Measurements from ENCODE around the gene PLCB2. TPM values are rescaled to one million over a fixed set of nuclear protein-coding genes. Genes with fewer than 3 reads are reported as not detected.
A peak's percentile ranks its signal among the peaks of the same experiment; 100 is the strongest.

The PLCB2 gene
- total RNA-seq, result 4.1 TPM

GRCh38 chr15:40307421-40308211, at the start of gene PLCB2:
TSS of gene PLCB2 (minus strand) at chr15:40307935. CDS start at chr15:40307672, 263 bp downstream.
- DNase-seq (ENCODE audit: low spot score in 2 of 2) (no peak), FAIRE-seq (no peak)

GRCh38 chr15:40357246-40357645, 49.5 kb upstream of the PLCB2 start:
- DNase-seq (ENCODE audit: low spot score in 2 of 2), result no peak
- no peak for FAIRE-seq

DNA sequence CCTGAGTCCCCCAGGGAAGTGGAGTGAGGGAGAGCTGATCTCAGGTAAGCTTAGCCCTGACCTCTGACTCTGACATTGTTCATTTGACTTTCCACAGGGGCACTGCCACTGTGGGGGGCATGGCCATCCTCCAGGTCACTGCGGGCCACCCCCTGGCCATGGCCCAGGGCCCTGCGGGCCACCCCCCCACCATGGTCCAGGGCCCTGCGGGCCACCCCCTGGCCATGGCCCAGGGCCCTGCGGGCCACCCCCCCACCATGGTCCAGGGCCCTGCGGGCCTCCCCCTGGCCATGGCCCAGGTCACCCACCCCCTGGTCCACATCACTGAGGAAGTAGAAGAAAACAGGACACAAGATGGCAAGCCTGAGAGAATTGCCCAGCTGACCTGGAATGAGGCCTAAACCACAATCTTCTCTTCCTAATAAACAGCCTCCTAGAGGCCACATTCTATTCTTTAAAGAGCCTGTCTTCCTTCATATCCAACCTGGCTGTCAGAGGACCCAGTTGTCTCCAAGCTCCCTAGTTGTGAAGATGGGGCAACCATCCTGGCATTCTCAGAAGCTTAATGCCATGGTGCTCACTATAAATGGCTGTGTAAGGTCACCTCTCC, 48.3 kb upstream of the PLCB2 start:
- DNase-seq (ENCODE audit: low spot score in 2 of 2) (no peak), FAIRE-seq (no peak)

DNA sequence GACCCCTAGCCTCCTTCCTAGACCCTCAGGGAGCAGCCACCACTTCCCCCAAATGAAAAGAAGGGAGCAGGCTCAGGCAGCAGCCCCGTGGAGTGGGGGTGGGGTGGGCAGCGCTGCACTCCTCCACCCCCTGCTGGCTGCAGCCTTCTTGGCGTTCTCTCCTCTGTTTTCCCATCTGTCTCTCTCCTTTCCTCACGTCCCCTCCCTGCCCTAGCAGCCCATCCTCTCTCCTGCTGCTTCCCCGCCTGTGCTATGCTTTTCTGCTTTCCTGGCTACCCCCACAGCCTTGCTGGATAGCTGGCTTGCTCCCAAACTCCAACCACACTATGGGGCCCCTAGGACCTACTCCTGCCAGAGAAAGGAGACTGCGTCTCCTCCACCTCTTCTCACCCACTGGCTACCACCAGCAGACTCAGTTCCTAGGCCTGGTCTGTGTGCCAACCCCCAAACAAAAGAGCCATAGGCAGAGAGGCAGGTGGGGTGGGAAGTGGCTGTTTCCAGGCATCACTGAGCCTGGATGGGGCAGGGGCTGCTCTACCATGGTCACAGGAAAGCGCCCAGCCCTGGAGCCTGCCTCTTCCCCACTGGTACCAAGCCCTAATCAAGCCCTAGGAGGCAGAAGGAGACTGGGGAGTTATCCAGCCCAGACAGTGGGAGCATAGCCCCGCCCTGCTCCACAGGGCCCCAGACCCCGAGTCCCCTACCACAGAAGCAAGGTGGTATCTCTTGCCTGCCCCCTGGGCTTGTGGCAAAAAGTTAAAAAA, 46.9 kb upstream of the PLCB2 start:
- DNase-seq (ENCODE audit: low spot score in 2 of 2) (peak in 1 of 2 donors; percentile 62), FAIRE-seq (no peak)

DNA sequence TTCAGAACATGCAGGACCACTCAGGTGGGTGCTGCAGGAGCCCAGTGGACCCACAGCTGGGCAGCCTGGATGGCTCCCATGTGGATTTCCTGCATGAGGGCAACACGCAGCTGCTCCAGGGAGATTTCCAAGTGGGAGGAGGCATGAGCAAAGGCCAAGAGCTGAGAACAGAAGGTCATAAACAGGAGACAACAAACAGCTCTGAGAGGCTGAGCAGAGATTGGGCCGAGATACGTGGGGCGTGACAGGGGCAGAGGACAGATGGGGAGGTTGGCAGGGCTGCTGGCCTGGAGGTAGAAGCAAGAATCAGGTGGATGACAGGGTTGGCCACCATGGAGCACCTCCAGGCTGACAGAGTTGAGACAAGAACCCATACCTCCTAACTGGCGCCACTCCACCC, 46.0 kb upstream of the PLCB2 start:
- no peak for FAIRE-seq

GRCh38 chr15:40352281-40352901, 44.7 kb upstream of the PLCB2 start:
- no peak for DNase-seq (ENCODE audit: low spot score in 2 of 2)

More for the DNA sequence above, 46.0 kb upstream of the PLCB2 start:
- no peak for DNase-seq (ENCODE audit: low spot score in 2 of 2)

GRCh38 chr15:40349163-40349562, 41.4 kb upstream of the PLCB2 start:
- FAIRE-seq (no peak), DNase-seq (ENCODE audit: low spot score in 2 of 2) (no peak)

More at GRCh38 chr15:40352281-40352901, 44.7 kb upstream of the PLCB2 start:
- FAIRE-seq, result no peak

GRCh38 chr15:40348474-40348870, 40.7 kb upstream of the PLCB2 start:
- DNase-seq (ENCODE audit: low spot score in 2 of 2), result no peak
- no peak for FAIRE-seq

DNA sequence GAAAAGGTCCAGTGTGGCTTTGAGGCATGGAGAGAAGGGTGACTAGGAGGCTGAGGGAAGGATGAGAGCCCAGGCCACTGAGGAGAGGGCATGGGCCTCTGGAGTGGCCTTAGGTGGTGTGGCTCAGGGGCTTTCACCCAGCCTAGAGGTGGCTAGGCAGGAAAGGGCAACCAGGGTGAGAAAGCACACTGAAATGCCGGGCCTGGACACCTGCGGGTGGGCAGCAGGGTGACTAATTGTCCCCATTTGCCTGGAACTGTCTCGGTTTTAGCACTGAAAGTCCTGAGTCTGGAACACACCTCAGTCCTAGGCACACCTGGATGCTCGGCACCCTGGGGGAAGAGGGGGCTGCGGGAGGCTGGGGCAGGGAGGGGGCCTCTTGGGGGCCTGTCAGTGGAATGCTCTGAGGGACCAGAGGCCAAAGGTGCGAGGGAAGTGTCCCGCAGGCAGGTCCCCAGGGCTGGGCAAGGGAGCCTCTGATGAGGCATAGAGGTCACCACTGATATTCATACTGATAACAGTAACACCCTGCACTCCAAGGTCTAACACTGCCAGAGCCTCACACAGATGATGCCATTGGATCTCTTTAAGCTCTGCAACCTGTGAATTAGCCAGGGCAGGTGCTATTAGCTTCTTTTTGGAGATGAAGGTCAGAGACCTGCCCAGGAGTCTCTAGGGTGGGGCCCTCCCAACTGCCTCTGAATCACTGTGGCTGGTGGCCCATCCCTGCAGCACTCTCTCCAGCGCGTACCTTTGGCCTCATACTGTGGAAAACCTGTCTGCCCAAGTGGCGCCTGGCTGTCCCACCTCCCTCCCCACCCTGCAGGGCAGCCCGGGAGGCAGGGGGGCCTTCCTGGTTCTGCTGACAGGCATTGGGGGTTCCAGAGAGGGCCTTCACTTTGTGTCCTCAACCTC, 40.1 kb upstream of the PLCB2 start:
- FAIRE-seq, result no peak
- no peak for DNase-seq (ENCODE audit: low spot score in 2 of 2)

GRCh38 chr15:40346579-40347558, 39.1 kb upstream of the PLCB2 start:
- no peak for FAIRE-seq
- no peak for DNase-seq (ENCODE audit: low spot score in 2 of 2)

GRCh38 chr15:40345867-40346578, 38.3 kb upstream of the PLCB2 start:
- FAIRE-seq, result no peak
- DNase-seq (ENCODE audit: low spot score in 2 of 2), result no peak

GRCh38 chr15:40345225-40345866, 37.6 kb upstream of the PLCB2 start:
- FAIRE-seq (no peak), DNase-seq (ENCODE audit: low spot score in 2 of 2) (no peak)

- FAIRE-seq (no peak), DNase-seq (ENCODE audit: low spot score in 2 of 2) (peak in 1 of 2 donors; percentile 79)
Observed at GRCh38 chr15:40344631-40345120, 36.9 kb upstream of the PLCB2 start.

DNA sequence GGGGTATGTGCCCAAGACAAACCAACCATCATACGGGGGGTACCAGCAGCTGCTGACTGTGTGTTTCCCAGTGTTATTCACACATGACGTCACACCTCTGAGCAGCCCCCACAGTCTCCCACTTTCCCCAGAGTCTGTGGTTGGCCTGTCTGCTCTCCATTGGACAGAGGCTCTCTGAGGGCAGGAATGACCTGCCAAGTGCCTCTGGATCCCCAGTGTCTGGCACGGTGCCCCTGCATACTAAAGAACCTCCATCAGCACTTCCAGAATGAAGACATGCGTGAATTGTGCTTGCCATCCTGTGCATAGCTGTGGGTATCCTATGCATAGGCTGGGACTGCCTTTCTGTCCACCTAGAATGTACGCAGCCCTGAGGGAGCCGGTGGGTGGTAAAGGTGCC, 36.5 kb upstream of the PLCB2 start:
- FAIRE-seq, result no peak
- DNase-seq (ENCODE audit: low spot score in 2 of 2), result no peak

GRCh38 chr15:40343512-40343911, 35.8 kb upstream of the PLCB2 start:
- DNase-seq (ENCODE audit: low spot score in 2 of 2) (no peak), FAIRE-seq (no peak)

DNA sequence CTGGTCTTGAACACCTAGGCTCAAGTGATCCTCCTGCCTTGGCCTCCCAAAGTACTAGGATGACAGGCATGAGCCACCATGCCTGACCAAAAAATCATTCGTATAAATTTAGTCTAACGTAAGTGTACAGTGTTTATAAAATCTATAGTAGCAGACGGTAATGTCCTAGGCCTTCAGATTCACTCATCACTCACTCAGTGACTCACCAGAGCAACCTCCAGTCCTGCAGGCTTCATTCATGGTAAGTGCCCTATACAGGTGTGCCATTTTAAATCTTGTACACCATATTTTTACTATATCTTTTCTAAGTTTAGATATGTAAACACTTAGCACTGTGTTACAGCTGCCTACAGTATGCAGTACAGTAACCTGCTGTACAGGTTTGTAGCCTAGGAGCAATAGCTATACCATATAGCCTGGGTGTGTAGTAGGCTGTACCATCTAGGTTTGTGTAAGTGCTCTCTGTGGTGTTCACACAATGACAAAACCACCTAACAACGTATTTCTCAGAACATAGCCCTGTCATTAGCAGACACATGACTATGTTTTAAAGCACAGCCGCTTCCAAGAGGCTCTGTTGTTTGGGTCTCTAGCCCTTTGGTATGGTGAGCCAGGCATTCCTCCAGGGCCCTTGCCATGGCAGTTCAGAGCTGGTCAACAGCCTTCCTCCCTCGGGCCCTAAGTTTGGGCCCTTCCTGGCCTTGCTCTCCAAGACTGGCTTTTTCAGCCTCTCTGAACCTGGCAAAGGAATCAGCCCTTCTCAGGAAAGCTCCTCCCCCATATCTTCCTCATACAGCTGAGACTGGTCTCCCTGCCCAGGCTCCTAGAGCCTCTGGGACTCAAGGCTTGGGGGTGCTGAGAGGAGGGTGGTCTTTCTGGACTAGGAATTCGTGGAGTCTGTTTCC, 34.9 kb upstream of the PLCB2 start:
- FAIRE-seq, result no peak

More for the DNA sequence above, 34.9 kb upstream of the PLCB2 start:
- DNase-seq (ENCODE audit: low spot score in 2 of 2), result no peak
